Epithelial cell of proximal tubule (primary cell): ENCODE data around the gene RNF14. TPM values are rescaled to one million over a fixed set of nuclear protein-coding genes. Genes with fewer than 3 reads are reported as not detected.

Experiments used
- DNase-seq: peaks from one replicate; pipeline ENCODE4 v3.0.0-alpha.2; 2011; ENCODE audit warnings: low read depth
- H3K4me3 ChIP-seq: 2 replicates; pipeline ENCODE4 v1.5.1; 2011; ENCODE audit warnings: low read depth, mild to moderate bottlenecking, low read length
- CTCF ChIP-seq: conservative IDR thresholded peaks from 2 replicates; pipeline ENCODE4 v1.5.1; 2012; ENCODE audit warnings: low read depth, mild to moderate bottlenecking, low read length
- total RNA-seq: library from RNA; depleted of rRNA; stranded (reverse); fragments of >200 nt; gene quantifications from 2 replicates; pipeline ENCODE4 v1.2.3, GENCODE V29; 2015

The RNF14 gene
- total RNA-seq, 1 donor from 2014 or later: 58.4 TPM

GRCh38 chr5:142038735-142039134, 69.8 kb downstream of the RNF14 start:
- DNase-seq: no peak
- H3K4me3 ChIP-seq: no peak overlapping the region
- no peak for TF ChIP-seq CTCF

Other genes with a start within 250 kb of the RNF14 start
- 9.6 and 17.4 TPM in 2 replicates for gene PCDH1, start 90.7 kb upstream of the RNF14 start, total RNA-seq
- gene DELE1, start 45.2 kb upstream of the RNF14 start, total RNA-seq: 36.6 and 50.6 TPM in 2 replicates
- under 0.01 TPM in 2 replicates for gene PCDH12, start 10.9 kb upstream of the RNF14 start, total RNA-seq
- 50.7 and 79.1 TPM in 2 replicates for gene GNPDA1, start 43.9 kb downstream of the RNF14 start, total RNA-seq
- gene NDFIP1, start 139.7 kb downstream of the RNF14 start, total RNA-seq: 55.8 and 57.0 TPM in 2 replicates